ENCODE measurements around the gene TAF11L14. TPM values are rescaled to one million over a fixed set of nuclear protein-coding genes. Genes with fewer than 3 reads are reported as not detected.
"Not testable (repeated sequence)": the region's sequence is repeated elsewhere in the genome, so short reads cannot be mapped to it uniquely, and the experiment has no call there.

TAF11L14 gene
- total RNA-seq, 1 experiment from 2014 or later = not detected

GRCh38 chr5:17604951-17605350, 29.3 kb upstream of the TAF11L14 start:
- Histone ChIP-seq H3K4me2 (ENCODE audit: insufficient read depth, insufficient read length, low read length) (no peak overlapping the region), H2BK15ac (ENCODE audit: low read depth, low read length) (no peak overlapping the region), H2BK12ac (ENCODE audit: insufficient read length, low read depth, low read length) (no peak overlapping the region), H3K4me1 (ENCODE audit: insufficient read depth, low read length) (no peaks in the 10 kb centered on the region), H4K20me1 (ENCODE audit: control insufficient read depth, insufficient read depth, insufficient read length) (no peaks in the 10 kb centered on the region), H4K91ac (ENCODE audit: insufficient read length, low read depth, low read length) (no peak overlapping the region), H3K23ac (ENCODE audit: insufficient read length, low read depth, low read length) (no peak overlapping the region), H2BK120ac (ENCODE audit: low read depth, low read length, poor library complexity, severe bottlenecking) (no peak overlapping the region), H4K5ac (ENCODE audit: insufficient read length, low read depth, low read length) (no peak overlapping the region), H4K8ac (replicated peaks; ENCODE audit: insufficient read length, low read depth, low read length) (no peak overlapping the region), H3K27ac (ENCODE audit: insufficient read length, low read depth, low read length) (no peak overlapping the region), H3K56ac (ENCODE audit: insufficient read length, low read depth, low read length) (no peak overlapping the region), H2AK5ac (ENCODE audit: insufficient read length, low read length) (no peak overlapping the region), H3K79me1 (ENCODE audit: insufficient read depth, low read depth, low read length, poor library complexity, severe bottlenecking) (no peaks in the 10 kb centered on the region), H3K23me2 (ENCODE audit: insufficient read length, low read depth, low read length, poor library complexity, severe bottlenecking) (no peaks in the 10 kb centered on the region), H2AFZ (ENCODE audit: low read length) (no peak overlapping the region), H2BK5ac (ENCODE audit: insufficient read length, low read length) (no peak overlapping the region), H2BK20ac (ENCODE audit: low read depth, low read length, poor library complexity, severe bottlenecking) (no peak overlapping the region), H3K9me3 (ENCODE audit: control insufficient read depth, low read depth, low read length) (no peaks in the 10 kb centered on the region), H3K9ac (ENCODE audit: extremely low read depth, insufficient read length, low read length) (no peak overlapping the region), H3K18ac (ENCODE audit: insufficient read length, low read depth, low read length) (no peak overlapping the region), H3K14ac (ENCODE audit: insufficient read depth, low read length) (no peak overlapping the region), H3K27me3 (ENCODE audit: insufficient read depth, low read length) (no peaks in the 10 kb centered on the region), H3K79me2 (ENCODE audit: insufficient read depth, low read length) (no peaks in the 10 kb centered on the region), H3K4ac (ENCODE audit: low read depth, low read length) (no peak overlapping the region), H3T11ph (ENCODE audit: low read length) (no peak overlapping the region)
- Mint-ChIP-seq H3K9me3 (no peaks in the 10 kb centered on the region), H3K27ac (no peak overlapping the region), H3K36me3 (ENCODE audit: insufficient read depth in 1 of 3, low read depth in 3 of 3) (no peaks in the 10 kb centered on the region), H3K27me3 (ENCODE audit: low read depth) (no peaks in the 10 kb centered on the region), H3K4me1 (peaks cover 0 to 3% of the 10 kb centered on the region in 2 experiments; a peak in 1 of 4 replicates), H3K4me3 (no peak overlapping the region)
- no peak for DNase-seq
- WGBS (ENCODE audit: extremely low coverage, insufficient read length, low lambda C conversion rate) = no CpG with 5 or more reads among the region's 14 CpGs
- no peak for TF ChIP-seq CTCF (conservative IDR thresholded peaks at IDR 0.05)

GRCh38 chr5:17607461-17607860, 26.8 kb upstream of the TAF11L14 start:
- H3K4me3 Mint-ChIP-seq = peak overlapping the region in 1 of 2 experiments; percentile 45; a peak in 1 of 5 replicates
- not testable (repeated sequence) for H4K8ac ChIP-seq (replicated peaks; ENCODE audit: insufficient read length, low read depth, low read length); H4K91ac ChIP-seq (ENCODE audit: insufficient read length, low read depth, low read length); H3K9me3 ChIP-seq (ENCODE audit: control insufficient read depth, low read depth, low read length); H4K20me1 ChIP-seq (ENCODE audit: control insufficient read depth, insufficient read depth, insufficient read length); H3K56ac ChIP-seq (ENCODE audit: insufficient read length, low read depth, low read length); H3K14ac ChIP-seq (ENCODE audit: insufficient read depth, low read length); H3K23me2 ChIP-seq (ENCODE audit: insufficient read length, low read depth, low read length, poor library complexity, severe bottlenecking); H4K5ac ChIP-seq (ENCODE audit: insufficient read length, low read depth, low read length); H2BK15ac ChIP-seq (ENCODE audit: low read depth, low read length); H2BK20ac ChIP-seq (ENCODE audit: low read depth, low read length, poor library complexity, severe bottlenecking); H3K27ac Mint-ChIP-seq; H3K4ac ChIP-seq (ENCODE audit: low read depth, low read length); H2AK5ac ChIP-seq (ENCODE audit: insufficient read length, low read length); H3K23ac ChIP-seq (ENCODE audit: insufficient read length, low read depth, low read length); DNase-seq; H3K79me1 ChIP-seq (ENCODE audit: insufficient read depth, low read depth, low read length, poor library complexity, severe bottlenecking); H3K36me3 Mint-ChIP-seq (ENCODE audit: insufficient read depth in 1 of 3, low read depth in 3 of 3); H2BK120ac ChIP-seq (ENCODE audit: low read depth, low read length, poor library complexity, severe bottlenecking); H3K4me1 ChIP-seq (ENCODE audit: insufficient read depth, low read length); H3K27ac ChIP-seq (ENCODE audit: insufficient read length, low read depth, low read length); H2BK12ac ChIP-seq (ENCODE audit: insufficient read length, low read depth, low read length); H2AFZ ChIP-seq (ENCODE audit: low read length); H3K9me3 Mint-ChIP-seq; H3K4me2 ChIP-seq (ENCODE audit: insufficient read depth, insufficient read length, low read length); H3K27me3 ChIP-seq (ENCODE audit: insufficient read depth, low read length); H2BK5ac ChIP-seq (ENCODE audit: insufficient read length, low read length); H3T11ph ChIP-seq (ENCODE audit: low read length); H3K79me2 ChIP-seq (ENCODE audit: insufficient read depth, low read length); H3K27me3 Mint-ChIP-seq (ENCODE audit: low read depth); H3K9ac ChIP-seq (ENCODE audit: extremely low read depth, insufficient read length, low read length); H3K18ac ChIP-seq (ENCODE audit: insufficient read length, low read depth, low read length); H3K4me1 Mint-ChIP-seq
- no CpG with 5 or more reads among the region's 4 CpGs for WGBS (ENCODE audit: extremely low coverage, insufficient read length, low lambda C conversion rate)

Data from H9 (cell line).